MM.1S (cell line): ENCODE measurements around the gene FLT1.

Source experiments
- DNase-seq: peaks from one replicate; pipeline ENCODE4 v3.0.0-alpha.2; 2015
- H2AFZ ChIP-seq: fragments of 300-600 bp; sonication (generic); 2 replicates; pipeline ENCODE4 v1.6.0; 2016; ENCODE audit warnings: antibody characterized with exemption, low read length
- H3F3A ChIP-seq: fragments of 300-600 bp; sonication (generic); 2 replicates; pipeline ENCODE4 v1.6.1; 2016; ENCODE audit warnings: mild to moderate bottlenecking, antibody characterized with exemption, low read length, moderate library complexity, mixed read lengths; ENCODE audit not compliant: insufficient read depth
- H3K27ac ChIP-seq: fragments of 300-600 bp; sonication (generic); 2 replicates; pipeline ENCODE4 v1.5.1; 2016; ENCODE audit warnings: mild to moderate bottlenecking, low read length
- H3K27me3 ChIP-seq: fragments of 300-600 bp; sonication (generic); replicated peaks from 2 replicates; pipeline ENCODE4 v1.6.0; 2016; ENCODE audit warnings: low read length; ENCODE audit not compliant: insufficient read depth
- H3K36me3 ChIP-seq: fragments of 300-600 bp; sonication (generic); replicated peaks from 2 replicates; pipeline ENCODE4 v1.6.1; 2016; ENCODE audit warnings: mild to moderate bottlenecking, low read length, mixed read lengths; ENCODE audit not compliant: insufficient read depth
- H3K4me1 ChIP-seq: fragments of 300-600 bp; sonication (generic); 2 replicates; pipeline ENCODE4 v1.6.1; 2016; ENCODE audit warnings: low read length, mixed read lengths
- H3K4me2 ChIP-seq: fragments of 300-600 bp; sonication (generic); 2 replicates; pipeline ENCODE4 v1.6.0; 2016; ENCODE audit warnings: low read depth, low read length
- H3K4me3 ChIP-seq: fragments of 300-600 bp; sonication (generic); 2 replicates; pipeline ENCODE4 v1.5.1; 2016; ENCODE audit warnings: low read length, mixed read lengths
- H3K79me2 ChIP-seq: fragments of 300-600 bp; sonication (generic); 2 replicates; pipeline ENCODE4 v1.6.1; 2016; ENCODE audit warnings: mixed run types, low read length, mixed read lengths
- H3K9ac ChIP-seq: fragments of 300-600 bp; sonication (generic); 2 replicates; pipeline ENCODE4 v1.6.1; 2016; ENCODE audit warnings: low read length, mixed read lengths
- H3K9me2 ChIP-seq: fragments of 300-600 bp; sonication (generic); replicated peaks from 2 replicates; pipeline ENCODE4 v1.6.1; 2016; ENCODE audit warnings: mild to moderate bottlenecking, low read length, mixed read lengths; ENCODE audit not compliant: insufficient read depth
- H3K9me3 ChIP-seq: fragments of 300-600 bp; sonication (generic); replicated peaks from 2 replicates; pipeline ENCODE4 v1.6.1; 2016; ENCODE audit warnings: mild to moderate bottlenecking, low read length, mixed read lengths; ENCODE audit not compliant: insufficient read depth
- H4K20me1 ChIP-seq: fragments of 300-600 bp; sonication (generic); 2 replicates; pipeline ENCODE4 v1.6.1; 2016; ENCODE audit warnings: mild to moderate bottlenecking, low read length, moderate library complexity, mixed read lengths; ENCODE audit not compliant: insufficient read depth
- EZH2 ChIP-seq: fragments of 300-600 bp; sonication (generic); optimal IDR thresholded peaks from 2 replicates; pipeline ENCODE3; 2017; ENCODE audit warnings: low read depth, mild to moderate bottlenecking, antibody characterized with exemption, low read length, mixed read lengths
- EZH2phosphoT487 ChIP-seq: fragments of 300-600 bp; sonication (generic); IDR thresholded peaks from 2 replicates; pipeline ENCODE4 v1.6.1; 2018; ENCODE audit warnings: antibody characterized with exemption, low read length
- TF ChIP-seq, protein P1 (sequence below): fragments of 300-600 bp; sonication (generic); IDR thresholded peaks from 2 replicates; pipeline ENCODE4 v1.5.1; 2016; ENCODE audit warnings: antibody characterized with exemption, low read length, mixed read lengths

FLT1 gene

DNA sequence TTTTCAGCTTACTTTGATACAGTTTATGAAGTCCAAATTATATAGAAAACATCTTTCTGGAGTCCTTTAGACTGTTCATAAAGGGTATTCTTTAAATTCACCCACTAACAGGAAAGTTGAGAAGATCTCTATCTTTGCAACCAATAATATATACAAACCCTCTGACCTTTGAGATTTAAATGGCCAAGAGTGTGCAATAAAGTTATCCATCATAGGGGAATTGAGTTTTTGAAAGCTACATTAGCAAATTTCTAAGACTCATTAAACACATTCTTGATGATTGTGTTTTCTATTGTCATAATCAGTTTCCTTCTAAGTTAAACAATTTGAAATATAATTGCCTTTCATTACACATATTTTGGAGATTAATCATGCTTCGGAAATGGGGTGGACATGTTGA is 15.9 kb downstream of the FLT1 start:
- Histone ChIP-seq H4K20me1 (no peaks in the 10 kb centered on the region), H3K9me2 (no peaks in the 10 kb centered on the region), H3K79me2 (no peaks in the 10 kb centered on the region), H3K4me1 (no peaks in the 10 kb centered on the region), H3K9me3 (no peaks in the 10 kb centered on the region), H3K27ac (no peak overlapping the region), H2AFZ (no peak overlapping the region), H3K9ac (no peak overlapping the region), H3K4me3 (no peak overlapping the region), H3K27me3 (no peaks in the 10 kb centered on the region), H3K36me3 (no peaks in the 10 kb centered on the region), H3F3A (no peaks in the 10 kb centered on the region), H3K4me2 (no peak overlapping the region)
- no peak for TF ChIP-seq EZH2phosphoT487
- TF ChIP-seq, protein P1, sequence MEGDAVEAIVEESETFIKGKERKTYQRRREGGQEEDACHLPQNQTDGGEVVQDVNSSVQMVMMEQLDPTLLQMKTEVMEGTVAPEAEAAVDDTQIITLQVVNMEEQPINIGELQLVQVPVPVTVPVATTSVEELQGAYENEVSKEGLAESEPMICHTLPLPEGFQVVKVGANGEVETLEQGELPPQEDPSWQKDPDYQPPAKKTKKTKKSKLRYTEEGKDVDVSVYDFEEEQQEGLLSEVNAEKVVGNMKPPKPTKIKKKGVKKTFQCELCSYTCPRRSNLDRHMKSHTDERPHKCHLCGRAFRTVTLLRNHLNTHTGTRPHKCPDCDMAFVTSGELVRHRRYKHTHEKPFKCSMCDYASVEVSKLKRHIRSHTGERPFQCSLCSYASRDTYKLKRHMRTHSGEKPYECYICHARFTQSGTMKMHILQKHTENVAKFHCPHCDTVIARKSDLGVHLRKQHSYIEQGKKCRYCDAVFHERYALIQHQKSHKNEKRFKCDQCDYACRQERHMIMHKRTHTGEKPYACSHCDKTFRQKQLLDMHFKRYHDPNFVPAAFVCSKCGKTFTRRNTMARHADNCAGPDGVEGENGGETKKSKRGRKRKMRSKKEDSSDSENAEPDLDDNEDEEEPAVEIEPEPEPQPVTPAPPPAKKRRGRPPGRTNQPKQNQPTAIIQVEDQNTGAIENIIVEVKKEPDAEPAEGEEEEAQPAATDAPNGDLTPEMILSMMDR: no peak
- TF ChIP-seq EZH2: no peak
- no peak for DNase-seq

DNA sequence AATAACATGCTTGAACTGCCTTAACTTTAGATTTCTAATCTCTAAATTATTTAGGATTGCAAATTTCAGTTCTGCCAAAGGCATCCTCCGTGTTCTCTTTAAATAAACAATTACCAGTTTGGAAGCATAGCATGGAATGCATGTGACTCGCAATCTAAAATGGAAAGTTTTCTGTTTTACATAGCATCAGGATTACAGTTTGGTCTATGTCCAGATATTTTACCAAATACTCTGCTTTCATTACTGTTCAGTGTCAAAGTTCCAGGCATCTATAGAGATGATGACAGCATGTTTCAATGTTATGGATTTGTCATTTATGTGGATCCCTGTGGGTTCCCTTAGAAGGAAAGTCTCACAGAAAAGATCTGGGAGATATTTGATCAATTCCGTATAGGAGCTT is 16.8 kb downstream of the FLT1 start:
- Histone ChIP-seq H4K20me1 (no peaks in the 10 kb centered on the region), H3K36me3 (no peaks in the 10 kb centered on the region), H3K79me2 (no peaks in the 10 kb centered on the region), H3K27ac (no peak overlapping the region), H3K27me3 (no peaks in the 10 kb centered on the region), H3K9me2 (no peaks in the 10 kb centered on the region), H3K4me3 (no peak overlapping the region), H3K9me3 (no peaks in the 10 kb centered on the region), H3K9ac (no peak overlapping the region), H3F3A (no peaks in the 10 kb centered on the region), H3K4me2 (no peak overlapping the region), H2AFZ (no peak overlapping the region), H3K4me1 (no peaks in the 10 kb centered on the region)
- no peak for DNase-seq
- no peak for TF ChIP-seq EZH2phosphoT487
- TF ChIP-seq, protein P1: no peak

DNA sequence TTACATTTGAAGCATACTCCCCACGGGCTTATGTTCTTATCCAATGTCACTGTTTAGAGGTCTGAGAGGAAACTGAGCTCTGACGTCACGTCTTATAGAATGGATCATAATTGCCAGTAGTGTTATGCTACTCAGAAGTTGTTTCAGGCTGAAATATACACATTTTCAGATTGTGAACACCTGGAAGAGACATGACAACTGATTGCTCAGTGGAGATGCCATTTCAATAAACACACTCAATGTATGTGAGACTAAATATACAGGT is 17.3 kb downstream of the FLT1 start:
- no peaks in the 10 kb centered on the region for H4K20me1 ChIP-seq
- DNase-seq: no peak
- H3K9ac ChIP-seq: no peak overlapping the region
- no peaks in the 10 kb centered on the region for H3F3A ChIP-seq
- TF ChIP-seq, protein P1: no peak
- TF ChIP-seq EZH2phosphoT487: no peak
- TF ChIP-seq EZH2: no peak
- no peaks in the 10 kb centered on the region for H3K27me3 ChIP-seq
- H3K9me3 ChIP-seq: no peaks in the 10 kb centered on the region
- no peaks in the 10 kb centered on the region for H3K9me2 ChIP-seq
- H3K4me3 ChIP-seq: no peak overlapping the region
- H2AFZ ChIP-seq: no peak overlapping the region
- no peak overlapping the region for H3K27ac ChIP-seq
- no peaks in the 10 kb centered on the region for H3K79me2 ChIP-seq
- H3K4me2 ChIP-seq: no peak overlapping the region
- H3K36me3 ChIP-seq: no peaks in the 10 kb centered on the region
- H3K4me1 ChIP-seq: no peaks in the 10 kb centered on the region
